GM19035 (cell line): ENCODE data around the gene MZT2A.
"Not testable (repeated sequence)": the region's sequence is repeated elsewhere in the genome, so short reads cannot be mapped to it uniquely, and the experiment has no call there.

Experiments used
- ATAC-seq: cut with Tn5 transposase; IDR thresholded peaks from one replicate; pipeline ENCODE4 v1.9.1; 2021; ENCODE audit not compliant: unreplicated experiment

MZT2A gene

DNA sequence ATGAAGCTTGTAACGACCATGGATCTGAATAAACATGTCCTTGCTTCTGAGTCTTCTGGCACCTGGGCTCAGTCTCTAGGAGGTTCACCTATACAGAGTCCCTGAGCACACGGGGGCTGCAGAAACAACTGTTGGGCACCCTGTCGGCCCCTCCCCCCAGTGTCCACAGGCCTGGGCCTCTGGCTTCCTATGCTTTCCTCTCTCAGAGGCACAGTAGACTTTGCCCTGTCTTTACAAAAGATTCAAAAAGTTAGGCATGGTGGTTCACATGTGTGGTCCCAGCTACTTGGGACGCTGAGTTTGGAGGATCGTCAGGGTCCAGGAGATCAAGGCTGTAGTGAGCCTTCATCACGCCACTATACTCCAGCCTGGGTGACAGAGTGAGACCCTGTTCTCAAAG lies 29.3 kb upstream of the MZT2A start:
- not testable (repeated sequence) for ATAC-seq

DNA sequence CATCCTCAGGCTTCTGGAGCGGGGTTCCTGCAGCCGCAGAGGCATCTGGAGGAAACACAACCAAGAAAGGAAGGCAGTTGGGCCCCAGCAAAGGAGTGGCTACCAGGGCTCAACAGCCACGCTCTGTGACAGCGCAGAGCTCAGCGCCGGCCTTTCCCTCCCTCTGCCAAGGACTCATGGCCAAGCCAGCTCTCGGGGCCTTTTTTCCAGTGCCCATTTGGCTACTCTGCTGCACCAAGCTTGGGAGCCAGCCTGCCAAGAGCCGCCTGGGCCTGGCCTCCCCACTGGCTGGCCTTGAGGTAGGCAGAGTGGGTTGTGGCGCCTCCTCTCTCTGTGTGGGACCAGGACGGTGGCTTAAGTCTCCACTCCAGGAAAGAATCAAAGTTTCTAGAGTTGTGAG lies 28.3 kb upstream of the MZT2A start:
- ATAC-seq: no peak

GRCh38 chr2:131519871-131520470 lies 27.8 kb upstream of the MZT2A start:
- not testable (repeated sequence) for ATAC-seq

- no peak for ATAC-seq
These were observed 27.3 kb upstream of the MZT2A start for GRCh38 chr2:131519466-131519865.

DNA sequence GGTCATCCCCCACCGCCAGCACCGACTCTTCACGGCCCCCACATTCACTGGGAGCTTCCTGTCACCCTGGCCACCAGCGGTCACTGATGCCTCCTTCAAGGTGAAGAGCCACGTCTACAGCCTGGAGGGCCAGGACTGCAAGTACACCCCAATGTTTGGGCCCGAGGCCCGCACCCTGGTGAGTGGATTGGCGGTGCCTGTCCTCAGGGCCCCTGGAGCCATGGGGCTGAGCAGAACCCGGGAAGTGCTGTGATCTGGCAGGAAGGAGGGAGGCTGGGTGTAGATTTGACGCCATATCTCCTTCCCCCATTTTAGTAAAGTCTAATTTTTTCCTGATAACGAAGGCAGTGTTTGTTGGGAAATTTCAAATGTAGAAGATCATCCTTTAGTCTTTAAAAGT lies 26.3 kb upstream of the MZT2A start:
- ATAC-seq: not testable (repeated sequence)

DNA sequence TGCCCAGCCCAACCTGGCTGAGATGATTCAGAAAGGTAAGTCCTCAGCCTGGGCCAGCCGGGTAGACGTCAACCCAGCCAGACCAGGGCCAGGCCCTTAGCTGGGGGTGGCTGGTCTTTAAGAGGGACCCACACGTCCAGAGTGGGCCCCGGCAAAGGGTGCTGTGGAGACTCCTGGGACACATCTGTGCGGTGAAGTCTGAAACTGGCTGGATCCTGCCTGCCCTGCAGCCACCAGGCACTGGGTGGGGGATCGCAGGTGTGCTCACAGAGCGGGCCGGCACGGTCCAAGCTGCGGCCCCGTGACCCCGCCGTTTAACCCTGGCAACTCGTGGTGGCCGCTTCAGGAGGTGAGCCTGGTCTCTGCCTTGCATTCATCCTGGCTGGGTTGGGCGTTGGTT lies 25.7 kb upstream of the MZT2A start:
- not testable (repeated sequence) for ATAC-seq

DNA sequence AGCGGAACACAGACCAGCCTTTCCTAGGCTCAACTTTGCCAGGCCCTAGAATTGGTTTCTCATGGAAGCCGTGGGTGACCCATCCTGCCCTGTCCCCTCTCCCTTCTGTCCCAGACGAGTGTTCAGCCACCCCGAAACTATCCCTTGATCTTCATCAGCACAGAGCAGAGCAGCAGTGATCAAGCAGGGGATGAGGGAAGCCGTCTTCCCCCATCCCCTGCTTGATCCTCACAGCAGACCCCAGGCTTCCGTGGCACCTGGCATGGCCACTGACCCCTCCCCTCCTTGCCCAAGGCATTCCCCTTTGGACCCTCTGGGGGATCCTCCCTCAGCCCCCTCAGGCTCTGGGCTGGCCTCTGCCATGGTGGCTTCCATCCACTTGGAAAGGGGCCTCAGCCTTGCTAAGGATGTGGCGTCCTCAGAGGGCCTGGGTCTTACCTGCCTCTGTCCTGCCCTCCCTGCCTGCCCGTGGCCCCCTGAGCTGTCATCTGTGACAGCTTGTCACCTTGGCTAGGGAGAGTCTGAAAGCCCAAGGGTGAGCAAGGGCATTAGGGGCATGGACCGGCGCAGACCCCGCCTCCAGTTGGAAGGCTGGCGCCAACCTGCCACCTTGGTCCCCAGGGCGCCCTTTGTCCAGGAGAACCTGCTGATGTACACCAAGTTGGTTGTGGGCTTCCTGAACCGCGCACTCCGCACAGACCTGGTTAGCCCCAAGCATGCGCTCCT lies 25.1 kb upstream of the MZT2A start:
- ATAC-seq: no peak

GRCh38 chr2:131516621-131517020 lies 24.4 kb upstream of the MZT2A start:
- ATAC-seq: not testable (repeated sequence)

DNA sequence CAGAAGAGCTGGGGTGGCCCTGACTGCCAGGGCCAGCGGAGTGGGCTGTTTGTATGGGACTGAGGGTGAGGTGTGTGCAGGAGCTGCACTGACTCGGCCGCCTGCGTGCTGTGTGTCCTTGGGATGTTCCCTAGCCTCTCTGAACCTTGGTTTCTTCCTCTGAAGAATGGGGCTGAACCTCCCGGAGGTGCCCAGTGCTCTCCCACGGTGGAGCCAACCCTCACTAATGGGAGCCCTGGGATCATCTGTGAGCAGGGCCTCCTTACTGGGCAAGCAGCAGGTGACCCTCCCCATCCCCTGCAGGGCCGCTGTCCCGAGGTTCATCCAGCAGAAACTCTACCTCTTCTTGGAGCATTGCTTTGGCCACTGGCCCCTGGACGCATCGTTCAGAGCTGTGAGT lies 23.8 kb upstream of the MZT2A start:
- ATAC-seq: no peak

- ATAC-seq: not testable (repeated sequence)
These were observed 23.0 kb upstream of the MZT2A start for GRCh38 chr2:131515235-131515634.

DNA sequence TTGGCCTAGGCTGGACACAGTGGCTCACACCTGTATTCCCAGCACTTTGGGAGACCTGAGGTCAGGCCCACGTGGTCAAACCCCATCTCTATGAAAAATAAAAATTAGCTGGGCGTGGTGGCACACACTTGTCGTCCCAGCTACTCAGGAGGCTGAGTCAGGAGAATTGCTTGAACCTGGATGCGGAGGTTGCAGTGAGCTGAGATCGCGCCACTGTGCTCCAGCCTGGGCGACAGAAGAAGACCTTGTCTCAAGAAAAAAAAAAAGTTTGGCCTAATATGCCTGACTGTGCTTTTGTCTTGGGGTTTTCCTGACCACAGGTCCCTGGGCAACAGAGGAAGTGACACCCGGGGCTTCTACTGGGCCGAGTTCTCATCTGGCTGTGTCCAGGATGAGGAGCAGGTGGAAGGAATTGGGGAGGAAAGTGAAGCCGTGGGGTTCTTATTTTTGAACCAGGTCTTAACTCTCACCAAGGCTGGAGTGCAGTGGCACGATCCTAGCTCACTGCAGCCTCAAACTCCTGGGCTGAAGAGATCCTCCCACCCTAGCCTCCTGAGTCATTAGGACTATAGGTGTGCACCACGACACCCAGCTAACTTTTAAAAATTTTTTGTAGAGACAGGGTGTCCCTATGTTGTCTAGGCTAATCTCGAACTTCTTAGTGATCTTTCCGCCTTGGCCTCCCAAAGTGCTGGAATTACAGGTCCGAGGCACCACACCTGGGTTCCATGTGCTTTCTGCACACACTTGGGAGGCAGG lies 22.4 kb upstream of the MZT2A start:
- ATAC-seq: peak; percentile 68

- not testable (repeated sequence) for ATAC-seq
These were observed 20.0 kb upstream of the MZT2A start for GRCh38 chr2:131511969-131512870.

DNA sequence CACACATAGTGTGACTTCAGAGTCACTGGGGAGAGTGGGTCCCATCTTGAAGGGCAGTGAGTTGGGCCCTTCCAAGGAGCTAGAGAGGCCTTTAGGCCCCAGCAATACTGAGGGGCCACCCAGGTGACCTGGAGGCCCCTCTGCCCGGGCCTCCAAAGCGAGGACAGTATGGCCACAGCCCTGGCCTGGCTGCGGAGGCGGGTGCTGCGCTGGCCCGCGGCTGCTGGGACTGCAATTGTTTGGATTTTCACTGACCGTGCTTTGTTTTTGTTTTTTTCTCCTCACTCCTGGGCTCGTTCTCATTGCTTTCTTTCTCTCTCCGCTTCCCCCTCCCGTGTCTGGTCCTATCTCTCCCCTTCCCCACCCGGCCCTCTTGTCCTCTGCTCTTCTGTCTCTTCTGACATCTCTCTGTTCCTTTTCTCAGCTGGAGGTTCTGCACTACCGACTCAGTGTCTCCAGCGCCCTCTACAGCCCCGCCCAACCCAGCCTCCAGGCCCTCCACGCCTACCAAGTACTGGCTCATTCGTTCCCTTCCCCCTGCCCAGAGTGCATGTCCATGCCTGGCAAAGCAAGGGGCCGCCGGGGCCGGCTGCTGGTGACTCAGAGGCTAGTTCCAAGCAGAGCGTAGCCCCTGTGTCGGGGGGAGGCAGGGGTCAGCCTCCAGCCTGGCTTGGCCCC lies 19.2 kb upstream of the MZT2A start:
- not testable (repeated sequence) for ATAC-seq

DNA sequence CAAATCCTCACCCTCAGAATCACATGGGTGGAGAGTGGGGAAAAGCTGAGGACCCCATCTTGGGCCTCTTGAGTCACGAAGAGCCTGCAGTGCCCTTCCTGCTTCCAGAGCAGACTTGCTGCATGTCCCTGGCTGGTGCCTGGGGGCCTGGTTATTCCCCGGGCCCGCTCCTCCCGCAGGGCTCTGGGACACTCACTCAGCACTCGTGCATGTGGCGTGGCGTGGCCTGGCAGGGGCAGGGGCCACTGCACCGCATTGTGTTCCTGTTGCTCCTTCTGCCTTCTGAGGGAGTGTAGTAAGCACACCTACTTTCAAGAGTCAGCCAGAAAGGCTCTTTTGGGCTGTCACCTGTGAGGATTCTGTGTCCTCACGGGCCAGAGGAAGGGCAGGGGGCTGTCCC lies 17.4 kb upstream of the MZT2A start:
- ATAC-seq: no peak

- ATAC-seq: not testable (repeated sequence)
These were observed 12.0 kb upstream of the MZT2A start for GRCh38 chr2:131504082-131504750.

DNA sequence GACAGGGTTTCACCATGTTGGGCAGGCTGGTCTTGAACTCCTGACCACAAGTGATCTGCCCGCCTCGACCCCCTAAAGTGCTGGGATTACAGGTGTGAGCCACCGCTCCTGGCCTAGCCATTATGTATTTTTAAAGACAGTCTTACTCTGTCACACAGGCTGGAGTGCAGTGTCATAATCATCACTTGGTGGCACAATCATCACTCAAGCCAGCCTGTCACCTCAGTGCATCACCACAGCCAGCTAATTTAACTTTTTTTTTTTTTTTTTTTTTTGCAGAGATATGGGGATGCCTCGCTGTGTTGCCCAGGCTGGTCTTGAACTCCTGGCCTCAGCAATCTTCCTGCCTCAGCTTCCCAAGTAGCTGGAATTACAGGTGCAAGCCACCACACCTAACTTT lies 11.4 kb upstream of the MZT2A start:
- ATAC-seq: not testable (repeated sequence)

- ATAC-seq: peak; percentile 90
These were observed 6.2 kb upstream of the MZT2A start for GRCh38 chr2:131498321-131498973.

GRCh38 chr2:131495506-131495905 lies 3.3 kb upstream of the MZT2A start:
- not testable (repeated sequence) for ATAC-seq
